ENCODE results near the gene NWD2.

- TF ChIP-seq CTCF (IDR thresholded peaks at IDR 0.05) (no peak), POLR2A (IDR thresholded peaks at IDR 0.05) (no peak), EP300 (IDR thresholded peaks at IDR 0.05) (no peak), POLR2AphosphoS5 (IDR thresholded peaks at IDR 0.05) (no peak)
Measured at GRCh38 chr4:37397505-37397904, 153.0 kb downstream of the NWD2 start.

Data from gastroesophageal sphincter (tissue), 3 donors.